Measurements from ENCODE around the gene SPPL2B. TPM values are rescaled to one million over a fixed set of nuclear protein-coding genes. Genes with fewer than 3 reads are reported as not detected.

SPPL2B gene
- polyA plus RNA-seq, 3 donors: 5.7 to 64.9 (median 8.7) TPM

DNA sequence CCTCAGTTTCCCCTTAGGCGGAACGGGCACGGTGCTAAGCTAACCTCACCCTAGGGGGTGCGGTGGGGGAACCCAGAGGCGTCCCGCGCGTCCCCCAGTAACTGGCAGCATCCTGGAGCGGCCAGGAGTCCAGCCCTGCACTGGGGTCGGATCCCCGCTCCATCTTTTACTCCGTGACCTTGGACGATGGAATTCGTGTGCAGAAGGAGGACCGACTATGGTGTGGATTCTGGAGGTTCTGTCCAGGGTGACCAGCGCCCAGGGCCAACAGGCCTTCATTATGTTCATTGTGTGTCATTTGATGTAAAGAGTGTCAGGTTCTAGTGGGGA is 630 bp downstream of the SPPL2B start:
- H3K27me3 Mint-ChIP-seq (ENCODE audit: low read depth in 3 of 3): peaks cover 0 to 10% (median 0%) of the 10 kb centered on the region in 3 donors
- H3K9me3 Mint-ChIP-seq: peaks cover 0 to 2% (median 0%) of the 10 kb centered on the region in 7 donors
- 7% methylated on average over 8 of the region's 16 CpGs for WGBS (ENCODE audit: insufficient coverage)
- Histone ChIP-seq H4K20me1 (ENCODE audit: insufficient read depth, low read length) (peaks cover 34% of the 10 kb centered on the region), H2AFZ (ENCODE audit: insufficient read depth, low read depth, low read length, poor library complexity, severe bottlenecking) (peak overlapping the region; percentile 98), H3K27ac (ENCODE audit: low read depth in 1 of 2, low read length in 2 of 2) (peak overlapping the region in 1 of 2 donors; percentile 80), H3K79me2 (ENCODE audit: insufficient read depth, low read length) (peaks cover 81% of the 10 kb centered on the region), H3K36me3 (replicated peaks in 1 of 2; ENCODE audit: control insufficient read depth in 1 of 2, insufficient read depth in 2 of 2, low read length in 2 of 2) (peaks cover 19% of the 10 kb centered on the region in 2 donors), H3K9ac (ENCODE audit: insufficient read depth, low read length, poor library complexity, severe bottlenecking) (peak overlapping the region; percentile 83), H3K27me3 (ENCODE audit: control insufficient read depth in 2 of 2, insufficient read depth in 2 of 2, low read length in 2 of 2) (no peaks in the 10 kb centered on the region), H3K4me3 (replicated peaks in 1 of 3; ENCODE audit: low read depth in 2 of 3, low read length in 3 of 3) (peak overlapping the region; percentile 82 to 97 (median 92)), H3K9me3 (replicated peaks in 1 of 2; ENCODE audit: control insufficient read depth in 1 of 2, insufficient read depth in 1 of 2, low read length in 2 of 2) (no peaks in the 10 kb centered on the region), H3K4me2 (replicated peaks; ENCODE audit: extremely low read depth, low read length, poor library complexity, severe bottlenecking) (peak overlapping the region; percentile 99), H3K4me1 (ENCODE audit: control insufficient read depth in 1 of 2, insufficient read depth in 2 of 2, low read length in 2 of 2) (peaks cover 34 to 55% of the 10 kb centered on the region in 2 donors)
- TF ChIP-seq, protein P1, sequence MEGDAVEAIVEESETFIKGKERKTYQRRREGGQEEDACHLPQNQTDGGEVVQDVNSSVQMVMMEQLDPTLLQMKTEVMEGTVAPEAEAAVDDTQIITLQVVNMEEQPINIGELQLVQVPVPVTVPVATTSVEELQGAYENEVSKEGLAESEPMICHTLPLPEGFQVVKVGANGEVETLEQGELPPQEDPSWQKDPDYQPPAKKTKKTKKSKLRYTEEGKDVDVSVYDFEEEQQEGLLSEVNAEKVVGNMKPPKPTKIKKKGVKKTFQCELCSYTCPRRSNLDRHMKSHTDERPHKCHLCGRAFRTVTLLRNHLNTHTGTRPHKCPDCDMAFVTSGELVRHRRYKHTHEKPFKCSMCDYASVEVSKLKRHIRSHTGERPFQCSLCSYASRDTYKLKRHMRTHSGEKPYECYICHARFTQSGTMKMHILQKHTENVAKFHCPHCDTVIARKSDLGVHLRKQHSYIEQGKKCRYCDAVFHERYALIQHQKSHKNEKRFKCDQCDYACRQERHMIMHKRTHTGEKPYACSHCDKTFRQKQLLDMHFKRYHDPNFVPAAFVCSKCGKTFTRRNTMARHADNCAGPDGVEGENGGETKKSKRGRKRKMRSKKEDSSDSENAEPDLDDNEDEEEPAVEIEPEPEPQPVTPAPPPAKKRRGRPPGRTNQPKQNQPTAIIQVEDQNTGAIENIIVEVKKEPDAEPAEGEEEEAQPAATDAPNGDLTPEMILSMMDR (IDR thresholded peaks at IDR 0.05): no peak
- H3K27ac Mint-ChIP-seq: peak overlapping the region; percentile 39 to 80 (median 65)
- H3K36me3 Mint-ChIP-seq: peaks cover 16 to 29% of the 10 kb centered on the region in 2 donors
- intact Hi-C loops (cut with micrococcal nuclease): loop anchor here in 1 of 2 donors (5.0 kb wide), 3 partner anchors 57 to 92 kb away; partner anchors contain the start of genes PLEKHJ1 and SF3A2
- peaks cover 69% of the 10 kb centered on the region for H3K4me1 Mint-ChIP-seq
- H3K4me3 Mint-ChIP-seq: peak overlapping the region; percentile 86 to 100
- DNase-seq: no peak

DNA sequence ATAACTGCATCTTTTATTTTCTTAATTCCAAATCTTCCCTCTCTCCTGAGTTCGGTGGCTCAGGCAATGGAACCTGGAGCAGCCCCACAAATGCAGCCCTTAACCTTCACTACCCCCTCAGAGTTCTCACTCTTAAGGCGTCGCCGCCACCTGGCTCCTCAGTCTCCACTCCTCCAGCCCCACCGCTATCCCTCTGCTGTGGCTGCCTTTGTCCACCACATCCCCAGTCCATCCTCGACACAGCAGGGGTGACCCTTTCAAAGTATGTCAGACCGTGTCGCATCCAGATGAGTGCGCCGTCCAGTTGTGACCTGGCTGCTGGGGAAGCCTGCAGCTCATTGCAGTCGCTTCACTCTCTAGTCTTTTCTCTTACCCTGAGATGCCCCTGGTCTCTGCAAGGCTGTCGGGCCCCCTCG is 1.0 kb downstream of the SPPL2B start:
- Histone ChIP-seq H3K9me3 (replicated peaks in 1 of 2; ENCODE audit: control insufficient read depth in 1 of 2, insufficient read depth in 1 of 2, low read length in 2 of 2) (no peaks in the 10 kb centered on the region), H3K36me3 (replicated peaks in 1 of 2; ENCODE audit: control insufficient read depth in 1 of 2, insufficient read depth in 2 of 2, low read length in 2 of 2) (peaks cover 15 to 16% of the 10 kb centered on the region in 2 donors), H3K79me2 (ENCODE audit: insufficient read depth, low read length) (peaks cover 83% of the 10 kb centered on the region), H2AFZ (ENCODE audit: insufficient read depth, low read depth, low read length, poor library complexity, severe bottlenecking) (no peak overlapping the region), H3K4me1 (ENCODE audit: control insufficient read depth in 1 of 2, insufficient read depth in 2 of 2, low read length in 2 of 2) (peaks cover 34 to 55% of the 10 kb centered on the region in 2 donors), H3K9ac (ENCODE audit: insufficient read depth, low read length, poor library complexity, severe bottlenecking) (peak overlapping the region; percentile 83), H3K4me2 (replicated peaks; ENCODE audit: extremely low read depth, low read length, poor library complexity, severe bottlenecking) (peak overlapping the region; percentile 99), H3K27me3 (ENCODE audit: control insufficient read depth in 2 of 2, insufficient read depth in 2 of 2, low read length in 2 of 2) (no peaks in the 10 kb centered on the region), H3K27ac (ENCODE audit: low read depth in 1 of 2, low read length in 2 of 2) (peak overlapping the region in 1 of 2 donors; percentile 80), H3K4me3 (replicated peaks in 1 of 3; ENCODE audit: low read depth in 2 of 3, low read length in 3 of 3) (peak overlapping the region in 2 of 3 experiments; percentile 82 to 97), H4K20me1 (ENCODE audit: insufficient read depth, low read length) (peaks cover 35% of the 10 kb centered on the region)
- intact Hi-C loops (cut with micrococcal nuclease): loop anchor here in 1 of 2 donors (5.0 kb wide), 3 partner anchors 57 to 92 kb away; partner anchors contain the start of genes PLEKHJ1 and SF3A2
- DNase-seq: no peak
- WGBS (ENCODE audit: insufficient coverage): 83% methylated on average over 10 of the region's 13 CpGs
- peaks cover 0 to 2% (median 0%) of the 10 kb centered on the region in 7 donors for H3K9me3 Mint-ChIP-seq
- TF ChIP-seq, protein P1 (IDR thresholded peaks at IDR 0.05): no peak
- H3K4me3 Mint-ChIP-seq: peak overlapping the region; percentile 86 to 100
- peak overlapping the region in 4 of 7 donors; percentile 39 to 80 (median 55) for H3K27ac Mint-ChIP-seq
- peaks cover 69% of the 10 kb centered on the region for H3K4me1 Mint-ChIP-seq
- peaks cover 12 to 28% of the 10 kb centered on the region in 2 donors for H3K36me3 Mint-ChIP-seq
- peaks cover 0 to 10% (median 0%) of the 10 kb centered on the region in 3 donors for H3K27me3 Mint-ChIP-seq (ENCODE audit: low read depth in 3 of 3)

Measured in CD14-positive monocyte (primary cell).